Hypothalamus (tissue), 51 donors: ENCODE data around the gene KRTAP4-12.
"Not testable (repeated sequence)": the region's sequence is repeated elsewhere in the genome, so short reads cannot be mapped to it uniquely, and the experiment has no call there.

Experiments used
- DNase-seq, 51 donors: peaks; one replicate each; lab custom pipeline; 2025; lab: John Stamatoyannopoulos, UW

Gene KRTAP4-12

GRCh38 chr17:41098042-41098441, 25.9 kb downstream of the KRTAP4-12 start, which contains the start of gene KRTAP4-8:
TSS of gene KRTAP4-8 (minus strand) at chr17:41098142. CDS start at chr17:41098084, 58 bp downstream.
- no peak for DNase-seq

- DNase-seq = no peak
Observed at GRCh38 chr17:41096055-41096454, 27.9 kb downstream of the KRTAP4-12 start.

GRCh38 chr17:41088760-41089352, 35.1 kb downstream of the KRTAP4-12 start:
- DNase-seq = not testable (repeated sequence)

GRCh38 chr17:41084100-41084856, 39.7 kb downstream of the KRTAP4-12 start, which contains the start of gene KRTAP4-7:
TSS of gene KRTAP4-7 (plus strand) at chr17:41084150. CDS start at chr17:41084207, 57 bp downstream.
- not testable (repeated sequence) for DNase-seq

- not testable (repeated sequence) for DNase-seq
Observed at GRCh38 chr17:41083427-41083826, 40.6 kb downstream of the KRTAP4-12 start.

GRCh38 chr17:41082626-41083025, 41.4 kb downstream of the KRTAP4-12 start:
- no peak for DNase-seq

GRCh38 chr17:41076788-41077187, 47.2 kb downstream of the KRTAP4-12 start:
- no peak for DNase-seq

- no peak for DNase-seq
Observed at GRCh38 chr17:41073676-41074075, 50.3 kb downstream of the KRTAP4-12 start.
